Superior temporal gyrus (tissue), 1 donor: Measurements from ENCODE around the gene MRPS27.
A peak's percentile ranks its signal among the peaks of the same experiment; 100 is the strongest.

ENCODE experiments used
- DNase-seq: peaks from one replicate; pipeline ENCODE4 v3.0.0-alpha.2; 2016; ENCODE audit errors: extremely low spot score

Gene MRPS27

DNA sequence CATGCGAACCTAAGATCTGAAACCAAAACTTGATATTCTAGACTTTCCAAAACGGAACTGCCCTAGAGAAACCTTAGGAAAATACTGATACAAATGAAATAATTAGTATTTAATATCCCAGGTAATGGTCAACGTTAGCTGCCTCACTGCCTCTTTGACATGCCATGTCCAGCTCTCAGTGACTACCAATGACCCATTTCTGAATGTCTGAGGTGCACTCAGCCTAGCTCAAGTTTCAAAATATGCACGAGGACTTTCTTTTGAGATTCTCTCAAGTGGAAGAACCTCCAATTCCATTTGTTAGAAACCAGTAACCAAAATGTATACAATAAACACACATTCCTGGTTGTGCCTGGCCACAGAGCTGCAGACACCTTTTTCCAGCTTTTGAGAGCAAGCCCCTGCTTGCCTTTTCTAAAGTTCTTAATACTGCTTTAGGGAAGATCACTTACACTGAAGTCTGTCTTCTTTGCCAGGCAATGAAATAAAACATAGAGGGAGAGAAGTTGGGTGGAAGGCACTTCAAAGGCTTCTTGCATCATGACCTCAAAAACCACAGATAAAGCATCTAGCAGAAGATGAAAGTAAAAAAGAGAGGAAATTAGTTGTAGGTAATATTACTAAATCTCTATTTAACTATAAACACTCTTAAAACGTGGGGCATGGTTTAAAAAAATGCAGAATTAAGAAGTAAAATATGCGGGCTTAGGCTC, 87.9 kb downstream of the MRPS27 start:
- no peak for DNase-seq

DNA sequence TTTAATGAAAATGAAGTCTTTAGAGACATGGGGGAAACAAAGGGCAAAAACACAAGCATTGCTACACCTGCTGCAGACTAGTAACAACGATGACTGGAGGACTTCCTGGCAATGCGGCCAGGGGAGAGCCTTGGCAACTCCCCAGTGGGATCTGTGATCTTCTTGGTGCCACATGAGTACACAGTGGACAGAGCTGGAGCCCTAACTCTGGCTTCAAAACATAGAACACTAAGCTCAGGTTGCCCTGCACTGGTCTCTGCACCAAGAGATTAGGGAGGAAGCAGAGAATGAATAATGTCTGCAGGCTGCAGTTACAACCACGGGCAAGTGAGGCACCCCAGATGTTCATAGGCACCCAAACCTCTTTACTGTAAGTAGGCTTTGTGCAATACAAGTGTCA, 91.1 kb downstream of the MRPS27 start:
- no peak for DNase-seq

DNA sequence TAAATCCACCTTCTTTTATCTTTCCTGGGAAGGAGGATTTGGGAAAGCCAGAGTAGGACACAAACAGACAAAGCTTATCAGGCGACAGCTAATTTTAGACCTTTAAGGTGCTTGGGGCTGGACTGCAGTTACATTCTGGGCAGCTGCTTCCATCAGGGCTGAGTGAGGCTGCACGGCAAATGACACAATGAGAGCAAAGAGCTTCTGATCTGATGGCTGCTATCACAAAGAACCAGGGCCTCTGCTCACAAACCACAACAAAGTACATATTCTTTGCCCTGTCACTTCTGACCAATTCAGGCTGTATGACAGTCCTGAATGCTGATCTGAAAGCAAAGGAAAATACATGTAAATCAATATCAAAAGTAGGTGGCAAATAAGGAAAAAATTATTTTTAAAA, 93.1 kb downstream of the MRPS27 start:
- DNase-seq: peak; percentile 55

DNA sequence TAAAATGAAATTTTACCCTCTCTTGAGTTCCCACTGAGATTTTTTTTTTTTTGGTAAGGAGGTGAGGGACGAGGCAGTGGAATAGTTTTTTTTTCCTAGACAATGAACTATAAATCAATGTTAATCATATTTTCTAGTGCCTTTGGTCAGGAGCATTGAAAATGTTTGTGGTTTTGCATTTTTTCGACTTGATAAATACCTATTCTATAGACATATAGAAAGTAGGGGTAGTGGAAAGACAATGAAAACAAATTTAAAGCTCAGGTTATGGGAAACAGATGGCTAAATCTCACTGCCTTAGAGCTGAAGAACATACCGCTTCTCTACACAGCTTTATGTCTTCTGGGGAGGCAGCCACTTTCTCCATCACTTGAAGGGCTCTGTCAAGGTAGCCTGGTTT, 94.3 kb downstream of the MRPS27 start:
- no peak for DNase-seq

DNA sequence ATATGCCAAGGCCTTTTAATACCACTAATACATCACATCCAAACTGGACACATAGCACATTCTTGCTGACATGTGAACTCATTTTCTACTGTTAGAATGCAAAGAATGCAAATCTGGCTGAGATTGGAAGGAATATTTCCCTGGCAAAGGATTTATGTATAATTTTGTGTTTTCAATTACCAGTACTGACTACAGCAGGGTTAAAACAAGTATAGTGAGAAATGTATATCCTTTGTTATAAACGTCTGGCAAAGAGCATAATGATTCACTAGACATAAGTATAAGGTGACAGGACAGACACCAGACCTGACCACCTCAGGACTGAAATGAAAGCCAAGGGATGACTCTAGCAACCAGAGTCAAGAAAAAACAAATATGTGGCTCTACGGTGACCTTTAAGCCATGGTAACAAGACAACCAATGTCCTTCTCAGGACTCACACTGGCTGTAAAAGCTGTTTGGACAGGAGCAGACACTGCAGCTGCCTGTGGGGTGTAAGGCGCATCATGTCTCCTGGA, 95.0 kb downstream of the MRPS27 start:
- DNase-seq: no peak

DNA sequence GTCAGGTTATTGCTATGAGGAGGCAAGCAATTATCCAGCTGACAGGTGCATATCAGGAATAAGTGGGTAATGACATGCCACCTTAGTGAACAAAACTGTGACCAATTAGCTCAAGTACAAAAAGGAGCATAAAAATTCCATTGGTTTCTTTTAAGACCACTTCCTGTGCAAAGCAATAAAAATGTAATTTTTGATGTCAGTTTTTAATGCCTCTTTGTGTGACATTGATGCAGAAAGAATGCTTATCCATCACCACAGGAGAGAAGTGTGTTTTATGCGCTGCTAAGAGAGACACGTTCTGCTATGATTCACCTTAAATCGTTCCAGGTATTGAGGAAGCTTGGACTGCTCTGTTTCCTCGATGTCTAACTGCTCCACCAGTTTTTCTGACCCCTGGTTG, 96.7 kb downstream of the MRPS27 start:
- DNase-seq: no peak

DNA sequence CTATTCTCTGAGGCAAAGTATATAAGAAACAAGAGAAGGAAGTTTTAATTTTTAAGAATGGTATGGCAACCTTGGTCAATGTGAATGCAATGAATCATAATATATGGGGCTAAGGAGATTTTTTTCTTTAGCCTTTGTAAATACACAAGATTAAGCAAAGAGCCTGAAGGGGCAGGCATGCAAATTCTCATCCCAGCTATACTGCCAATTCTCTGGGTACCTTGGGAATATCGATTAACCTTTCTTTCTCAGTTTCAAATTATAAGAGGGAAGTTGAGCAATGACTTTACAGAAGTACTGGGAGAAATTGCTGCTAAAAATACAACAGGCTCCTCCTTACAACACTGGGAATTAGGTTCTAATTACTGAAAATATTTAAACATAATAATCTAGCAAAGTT, 97.5 kb downstream of the MRPS27 start:
- DNase-seq: no peak

DNA sequence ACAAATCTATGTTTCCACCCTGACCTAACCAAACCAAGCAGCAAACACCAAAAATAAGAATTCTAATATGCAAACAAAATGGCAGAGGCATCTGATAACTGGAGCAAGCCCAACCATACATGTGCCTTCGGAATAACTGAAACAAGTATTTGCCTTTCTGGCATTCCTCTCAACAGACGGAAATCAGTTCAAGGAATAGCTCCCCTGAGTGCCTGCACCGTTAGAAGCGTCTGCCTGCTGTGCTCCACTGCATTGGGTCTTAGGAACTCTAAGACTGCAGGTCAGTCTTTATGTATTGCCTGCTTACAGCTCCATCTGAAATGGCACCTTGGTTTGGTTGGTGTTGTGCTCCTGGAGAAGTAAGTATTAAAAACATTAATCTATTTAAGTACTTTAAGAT, 98.5 kb downstream of the MRPS27 start:
- no peak for DNase-seq

DNA sequence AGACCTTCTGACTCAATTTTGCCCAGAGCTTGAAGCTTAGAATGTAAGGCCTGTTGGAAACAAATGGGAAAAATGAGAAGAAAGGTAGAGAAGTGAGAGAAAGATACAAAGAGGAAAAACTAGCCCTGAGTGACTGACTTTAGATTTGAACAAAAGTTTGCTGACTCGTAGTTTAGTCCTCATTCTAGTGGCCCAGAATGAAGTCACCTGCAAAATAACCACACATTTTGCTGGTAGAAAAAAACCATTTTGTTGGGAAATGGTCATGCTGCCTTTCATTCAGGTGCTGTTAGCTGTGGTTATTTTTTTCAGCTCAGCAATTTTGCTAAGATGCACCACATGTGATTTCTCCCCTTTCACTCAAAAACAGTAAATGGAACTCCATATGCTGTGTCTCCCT, 98.9 kb downstream of the MRPS27 start:
- DNase-seq: no peak

DNA sequence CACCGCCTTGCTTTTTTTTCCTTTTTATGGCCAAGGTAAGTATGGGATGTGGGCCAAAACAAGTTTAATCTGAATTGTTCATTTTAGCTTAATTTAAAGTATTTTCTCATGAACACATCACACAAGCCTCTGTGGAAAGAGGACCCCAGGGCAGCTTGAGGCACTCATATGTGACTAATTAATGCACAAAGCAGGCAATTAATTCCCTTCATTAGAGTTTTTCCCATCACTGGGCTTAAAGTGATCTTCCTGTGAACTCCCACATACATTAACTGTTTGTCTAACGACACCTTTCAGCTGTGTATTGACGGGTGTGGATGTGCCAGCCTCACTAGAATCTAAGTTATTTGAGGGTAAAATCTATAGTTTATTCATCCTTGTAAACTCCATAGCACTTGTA, 103.3 kb downstream of the MRPS27 start:
- DNase-seq: no peak

DNA sequence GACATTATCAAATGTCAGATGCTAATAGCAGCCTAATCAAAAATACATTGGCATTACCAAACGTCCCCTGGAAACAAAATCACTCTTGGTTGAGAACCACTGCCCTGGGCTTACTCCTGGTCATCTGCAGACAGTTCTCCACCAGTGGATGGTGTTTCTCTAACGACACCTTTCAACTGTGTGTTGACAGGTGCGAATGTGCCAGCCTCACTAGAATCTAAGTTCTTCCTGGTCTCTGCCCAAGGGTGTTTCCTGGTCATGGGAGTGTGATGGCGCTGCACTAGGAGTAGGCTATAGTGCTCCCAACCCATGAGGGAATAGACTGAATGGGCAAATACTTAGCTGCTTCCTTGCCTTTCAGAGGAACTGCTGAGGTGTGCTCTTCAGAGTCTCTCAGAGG, 105.9 kb downstream of the MRPS27 start:
- no peak for DNase-seq

DNA sequence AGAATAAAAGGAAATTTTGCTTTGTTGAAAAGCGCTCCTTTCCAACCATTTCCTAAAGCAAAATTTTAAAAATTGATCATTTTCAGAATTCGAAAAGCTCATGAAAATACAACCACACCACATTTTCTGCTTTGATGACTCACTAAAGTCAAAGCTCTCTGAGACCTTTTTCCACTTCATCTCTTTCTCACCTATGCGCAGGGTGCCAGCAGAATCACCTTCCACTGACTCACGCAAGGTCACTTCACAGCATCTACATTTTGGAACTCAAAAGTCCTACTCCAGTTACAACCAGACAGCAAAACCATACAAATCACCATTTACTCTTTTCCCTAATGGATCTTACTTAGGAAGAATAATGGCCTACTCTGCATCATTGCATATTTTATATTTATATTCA, 106.6 kb downstream of the MRPS27 start:
- DNase-seq: no peak

DNA sequence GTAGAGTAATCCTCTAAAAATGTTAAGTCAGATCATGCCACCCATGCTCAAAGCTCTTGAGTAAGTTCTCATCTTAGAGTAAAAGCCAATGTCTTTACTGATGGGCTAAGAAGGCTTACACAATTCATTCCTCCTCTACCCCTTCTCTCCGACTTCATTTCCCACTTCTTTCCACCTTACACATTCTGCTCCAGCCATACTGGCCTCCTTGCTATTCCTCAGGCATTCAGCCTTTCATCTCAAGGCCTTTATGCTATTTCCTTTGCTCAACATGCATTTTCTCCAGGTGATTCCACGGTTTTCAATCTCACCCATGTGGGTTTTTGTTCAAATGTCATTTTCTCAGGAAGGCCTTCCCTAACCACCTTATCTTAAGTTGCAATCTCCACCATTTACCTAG, 107.9 kb downstream of the MRPS27 start:
- DNase-seq: no peak

DNA sequence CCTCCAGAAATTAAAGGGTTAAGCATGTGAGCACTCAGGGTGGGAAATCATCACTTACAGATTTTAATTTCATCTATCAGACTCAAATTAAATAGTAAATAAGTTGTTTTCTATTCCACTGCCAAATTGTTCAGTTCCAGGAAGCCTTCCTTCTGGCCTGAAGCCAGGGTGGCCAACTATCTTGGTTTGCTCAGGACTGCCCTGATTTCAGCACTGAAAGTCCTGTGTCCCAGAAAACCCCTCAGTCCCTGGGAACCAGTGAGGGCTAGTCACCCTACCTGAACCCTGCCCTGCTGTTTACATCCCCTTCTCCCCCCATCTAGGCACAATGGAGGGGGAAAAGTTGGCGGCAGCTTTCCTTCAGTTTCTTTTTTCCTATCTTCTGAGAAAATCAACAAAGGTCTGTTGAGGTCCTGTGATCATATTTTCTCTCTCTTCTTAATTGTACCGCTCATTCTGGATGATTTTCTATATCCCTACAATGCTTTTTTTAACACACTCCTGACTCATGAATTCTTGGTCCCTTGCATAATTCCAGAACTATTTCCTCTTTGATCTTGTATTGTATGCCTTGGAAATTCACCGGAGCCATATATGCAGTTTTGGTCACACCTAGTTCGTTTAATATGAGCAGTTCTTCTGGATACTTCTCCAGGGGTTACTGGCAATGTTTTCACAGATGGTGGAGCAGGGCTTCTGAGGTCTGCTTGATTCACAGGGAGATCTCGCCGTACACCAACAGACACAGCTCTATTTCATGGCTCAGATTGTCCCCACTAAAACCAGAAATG, 109.0 kb downstream of the MRPS27 start:
- DNase-seq: no peak

DNA sequence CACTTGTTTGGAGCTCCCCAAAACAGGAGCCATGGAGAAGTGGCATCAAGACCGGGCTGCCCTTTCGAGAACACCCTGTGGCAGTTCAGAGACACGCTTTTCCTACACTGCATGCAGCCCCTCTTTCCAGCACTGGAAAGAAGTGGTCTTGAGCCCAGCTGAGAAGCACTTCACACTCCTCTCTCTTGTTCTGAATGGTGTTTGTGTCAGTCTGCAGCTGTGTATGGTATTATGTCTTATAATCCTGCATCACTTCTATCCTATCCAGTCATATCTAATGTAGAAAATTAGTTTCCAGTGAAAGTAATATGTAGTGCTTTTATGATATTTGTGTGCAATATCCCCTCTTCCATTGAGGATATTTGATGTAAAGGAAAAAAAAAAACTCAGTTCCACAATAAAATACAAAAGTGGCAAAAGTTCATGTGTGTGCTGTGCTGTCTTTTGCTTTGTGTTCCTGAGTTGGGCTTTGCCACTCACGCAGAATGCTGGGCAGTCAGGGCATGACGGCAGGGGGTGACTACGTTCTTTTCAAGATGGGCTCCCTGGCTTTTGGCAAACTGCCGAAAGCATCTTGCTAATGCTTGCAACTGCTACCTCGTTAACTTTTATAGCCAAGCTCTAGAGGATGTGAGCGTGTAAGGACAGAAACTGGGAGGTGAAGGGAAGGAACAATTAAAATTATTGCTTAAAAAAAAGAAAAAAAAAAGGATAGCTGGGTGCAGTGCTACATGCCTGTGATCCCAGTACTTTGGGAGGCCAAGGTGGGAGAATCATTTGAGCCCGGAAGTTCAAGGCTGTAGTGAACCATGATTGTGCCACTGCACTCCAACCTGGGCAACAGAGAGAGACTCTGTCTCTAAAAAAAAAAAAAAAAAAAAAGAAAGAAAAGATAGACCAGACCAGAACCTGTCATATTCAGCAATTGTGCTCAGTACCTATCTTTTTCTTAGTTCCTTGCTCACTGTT, 110.6 kb downstream of the MRPS27 start:
- peak; percentile 66 for DNase-seq

DNA sequence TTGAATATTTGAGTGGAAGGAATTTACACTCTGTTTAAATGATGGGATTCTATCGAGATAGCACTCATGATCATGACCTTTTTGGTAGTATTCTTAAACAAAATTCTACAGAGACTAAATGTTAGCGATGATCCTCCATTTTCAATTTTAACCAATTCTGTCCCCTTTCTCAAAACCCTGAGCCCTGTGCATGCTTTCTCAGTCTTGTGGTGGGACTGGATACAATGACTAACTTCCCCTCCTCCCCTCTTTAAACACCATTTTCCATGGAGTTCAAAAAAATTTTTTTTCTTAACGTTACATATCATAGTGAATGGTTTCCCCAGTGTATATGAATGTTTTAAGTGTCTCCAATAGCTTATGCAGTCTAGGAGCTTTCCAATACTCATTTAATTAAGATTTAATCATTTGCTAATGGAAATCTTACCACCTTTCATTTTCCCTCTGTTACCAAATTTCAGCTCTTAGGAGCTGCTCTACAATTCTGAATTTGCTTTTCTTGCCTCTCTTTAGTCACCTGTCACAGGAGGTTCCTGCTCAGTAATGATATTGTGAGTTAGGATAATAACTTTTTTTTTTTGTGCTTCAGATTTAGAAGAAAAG, 111.6 kb downstream of the MRPS27 start:
- no peak for DNase-seq

DNA sequence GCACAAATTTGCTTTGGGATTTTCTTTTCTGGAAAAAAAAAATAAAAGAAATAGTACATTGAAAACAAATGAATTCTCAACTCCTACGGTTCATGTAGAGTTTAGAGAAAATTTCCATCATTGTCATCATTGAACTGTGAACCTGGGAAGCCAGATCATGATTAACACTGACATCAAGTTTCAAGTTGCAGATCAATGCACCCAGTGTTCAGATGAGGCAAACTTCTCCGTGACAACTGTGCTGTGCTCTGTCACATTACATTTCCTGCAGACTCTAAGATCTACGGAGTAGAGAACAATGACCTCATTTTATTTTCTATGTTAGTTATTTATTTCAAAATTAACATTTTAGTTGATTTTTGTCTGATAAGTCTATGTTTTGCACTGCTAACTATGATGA, 113.0 kb downstream of the MRPS27 start:
- no peak for DNase-seq

DNA sequence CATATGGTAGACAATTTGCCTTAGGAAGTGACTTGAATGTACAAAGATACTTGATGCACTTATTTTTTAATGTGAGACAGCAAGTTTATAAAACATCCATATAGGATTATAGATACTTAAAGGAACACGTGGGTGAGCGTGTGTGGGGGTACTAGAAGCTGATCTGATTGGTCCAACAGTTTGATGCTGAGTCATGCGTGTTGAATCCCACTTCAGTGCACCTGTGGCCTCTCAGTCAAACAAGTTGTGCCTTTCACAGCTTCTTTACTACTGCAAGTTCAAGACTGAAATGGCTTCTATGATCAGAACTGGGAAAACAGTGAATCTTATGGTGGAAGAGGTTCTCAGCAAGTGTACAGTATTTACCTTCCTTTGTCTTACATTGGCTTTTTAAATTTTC, 113.9 kb downstream of the MRPS27 start:
- no peak for DNase-seq

DNA sequence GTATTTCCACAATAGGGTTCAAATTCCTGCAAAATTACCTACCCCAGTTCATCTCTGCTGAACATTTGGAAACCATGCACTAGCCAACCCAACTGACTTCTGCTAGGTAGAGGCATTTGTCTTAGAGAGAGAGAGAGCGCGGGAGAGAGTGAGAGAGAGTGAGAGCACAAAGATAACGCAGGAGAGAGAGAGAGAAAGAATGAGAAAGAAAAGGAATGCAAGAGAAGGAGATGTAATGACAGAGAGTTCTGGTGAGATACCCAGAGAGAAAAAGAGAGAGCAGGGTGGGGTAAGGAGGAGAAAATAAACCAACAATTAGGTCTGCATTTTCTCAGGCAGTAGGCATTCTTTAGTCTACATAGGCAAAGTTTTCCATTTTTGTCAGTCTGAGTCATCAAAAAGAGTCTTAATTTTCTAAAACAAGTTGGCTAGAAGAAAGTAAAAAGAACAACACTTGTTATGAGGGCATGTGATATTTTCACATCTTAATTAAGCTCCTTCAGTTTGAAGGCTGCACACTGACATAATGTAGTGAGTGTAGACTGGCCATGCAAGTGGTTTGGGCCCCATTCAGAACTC, 114.5 kb downstream of the MRPS27 start:
- no peak for DNase-seq

DNA sequence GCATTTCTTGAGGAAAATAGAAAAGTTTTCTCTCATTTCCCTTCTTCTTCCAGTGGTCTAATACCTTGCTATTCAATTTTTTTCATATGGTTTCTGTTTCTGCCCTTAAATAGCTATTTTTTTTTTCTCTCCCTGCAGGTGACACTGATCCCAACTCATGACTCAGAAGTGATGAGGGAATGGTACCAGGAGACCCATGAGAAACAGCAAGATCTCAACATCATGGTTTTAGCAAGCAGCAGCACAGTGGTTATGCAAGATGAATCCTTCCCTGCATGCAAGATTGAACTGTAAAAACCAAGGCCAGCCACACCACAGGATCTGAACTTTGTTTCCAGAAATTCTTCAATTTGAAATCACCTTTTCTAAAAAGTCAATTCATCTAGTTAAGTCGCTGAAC, 115.1 kb downstream of the MRPS27 start:
- DNase-seq: no peak

DNA sequence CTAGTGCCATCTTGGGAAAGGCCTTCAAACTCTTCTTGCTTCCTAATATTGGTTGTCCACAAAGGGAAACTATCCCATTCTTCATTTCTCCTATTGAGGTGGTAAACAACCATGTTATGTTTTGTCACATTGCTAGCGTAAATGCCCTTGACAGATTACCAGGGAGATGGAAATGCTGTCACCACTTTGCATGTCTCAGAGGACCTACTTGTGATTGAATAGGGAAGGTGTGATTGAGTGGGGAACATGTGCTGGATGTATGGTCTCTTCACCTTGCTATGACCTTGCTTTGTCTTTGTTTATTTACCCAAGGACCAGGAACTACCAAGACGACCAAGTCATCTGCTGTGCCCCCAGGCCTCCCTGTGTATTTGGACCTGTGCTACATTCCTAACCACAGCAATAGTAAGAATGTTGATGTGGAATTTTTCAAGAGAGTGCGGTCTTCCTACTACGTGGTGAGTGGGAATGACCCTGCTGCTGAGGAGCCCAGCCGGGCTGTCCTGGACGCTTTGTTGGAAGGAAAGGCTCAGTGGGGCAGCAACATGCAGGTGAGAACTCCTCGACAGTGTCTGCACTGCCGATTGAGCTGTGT, 116.7 kb downstream of the MRPS27 start:
- DNase-seq: no peak
